ENCODE results near the gene CHMP1A. TPM values are rescaled to one million over a fixed set of nuclear protein-coding genes. Genes with fewer than 3 reads are reported as not detected.

CHMP1A gene
- total RNA-seq, 6 donors from 2014 or later, result 51.4 to 117 (median 97.8) TPM

- H3K9me3 ChIP-seq, result no peaks in the 10 kb centered on the region
- ATAC-seq (ENCODE audit: low FRiP score in 2 of 2), result peak; percentile 50 to 78
- DNase-seq, result no peak
- peaks cover 0 to 14% (median 11%) of the 10 kb centered on the region in 4 donors for H3K4me1 ChIP-seq
- 0 to 12% methylated on average over 1 to 22 of the region's 22 CpGs for WGBS, 2 donors
- no peak for TF ChIP-seq CTCF (IDR thresholded peaks at IDR 0.05)
- no peak for TF ChIP-seq POLR2A (IDR thresholded peaks at IDR 0.05)
- no peak overlapping the region for H3K4me3 ChIP-seq
- no peaks in the 10 kb centered on the region for H3K36me3 ChIP-seq
- no peaks in the 10 kb centered on the region for H3K27me3 ChIP-seq
- H3K27ac ChIP-seq, result no peak overlapping the region
These were observed 55.1 kb downstream of the CHMP1A start for GRCh38 chr16:89602273-89602951.

DNA sequence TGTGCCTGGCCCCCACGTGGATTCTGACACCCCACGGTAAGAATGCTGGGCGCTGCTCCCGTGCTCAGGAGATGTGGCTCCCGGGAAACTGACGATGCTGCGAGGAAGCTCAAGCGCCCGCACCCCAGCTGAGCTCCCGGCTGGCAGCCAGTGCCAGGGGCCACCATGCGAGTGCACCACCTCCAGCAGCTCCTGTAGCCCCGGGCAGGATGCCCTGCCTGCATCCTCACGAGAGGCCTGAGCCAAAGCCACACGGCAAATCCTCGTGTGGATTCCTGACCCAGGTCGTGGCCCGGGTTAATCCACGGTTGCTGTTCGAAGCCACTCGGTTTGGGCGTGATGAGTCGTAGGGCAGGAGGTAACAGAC, 55.6 kb downstream of the CHMP1A start:
- Histone ChIP-seq H3K4me1 (peaks cover 0 to 14% (median 11%) of the 10 kb centered on the region in 4 donors), H3K4me3 (no peak overlapping the region), H3K9me3 (no peaks in the 10 kb centered on the region), H3K27me3 (no peaks in the 10 kb centered on the region), H3K27ac (no peak overlapping the region), H3K36me3 (no peaks in the 10 kb centered on the region)
- 73 to 76% methylated on average over 2 to 22 of the region's 22 CpGs for WGBS, 2 donors
- DNase-seq (no peak), ATAC-seq (ENCODE audit: low FRiP score in 2 of 2) (no peak)
- TF ChIP-seq EP300 (IDR thresholded peaks at IDR 0.05) (no peak), POLR2A (IDR thresholded peaks at IDR 0.05) (no peak), CTCF (IDR thresholded peaks at IDR 0.05) (no peak), POLR2AphosphoS5 (IDR thresholded peaks at IDR 0.05) (no peak)

DNA sequence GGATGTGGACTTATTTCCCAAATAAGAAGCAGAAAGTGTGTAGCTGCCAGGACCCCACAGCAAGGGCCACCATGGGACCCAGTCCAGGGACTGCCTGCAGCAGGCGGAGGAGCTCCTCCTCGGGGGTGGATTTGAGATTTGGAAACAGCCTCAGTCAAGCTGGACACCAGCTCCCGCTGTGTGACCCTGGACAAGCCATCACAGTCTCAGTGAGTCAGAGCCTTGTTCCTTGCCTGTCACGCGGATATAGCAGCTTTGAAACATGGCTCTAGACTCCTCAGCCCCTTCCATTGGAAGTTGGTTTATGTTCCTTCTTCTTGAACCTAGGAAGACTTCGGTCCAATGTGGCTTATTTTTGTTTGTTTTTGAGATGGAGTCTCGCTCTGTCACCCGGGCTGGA, 56.6 kb downstream of the CHMP1A start:
- Histone ChIP-seq H3K27me3 (no peaks in the 10 kb centered on the region), H3K4me1 (peaks cover 0 to 14% (median 11%) of the 10 kb centered on the region in 4 donors), H3K9me3 (no peaks in the 10 kb centered on the region), H3K36me3 (no peaks in the 10 kb centered on the region), H3K4me3 (no peak overlapping the region), H3K27ac (no peak overlapping the region)
- DNase-seq, result no peak
- no peak for TF ChIP-seq EP300 (IDR thresholded peaks at IDR 0.05)
- no peak for TF ChIP-seq POLR2AphosphoS5 (IDR thresholded peaks at IDR 0.05)
- no peak for TF ChIP-seq CTCF (IDR thresholded peaks at IDR 0.05)
- no peak for TF ChIP-seq POLR2A (IDR thresholded peaks at IDR 0.05)
- no peak for ATAC-seq (ENCODE audit: low FRiP score in 2 of 2)
- WGBS, 2 donors, result 76 to 77% methylated on average over 5 to 8 of the region's 8 CpGs

- Histone ChIP-seq H3K4me3 (no peak overlapping the region), H3K9me3 (no peaks in the 10 kb centered on the region), H3K4me1 (peaks cover 0 to 14% (median 11%) of the 10 kb centered on the region in 4 donors), H3K27ac (no peak overlapping the region), H3K27me3 (no peaks in the 10 kb centered on the region), H3K36me3 (no peaks in the 10 kb centered on the region)
- WGBS, 2 donors, result 79 to 90% methylated on average over 10 to 12 of the region's 12 CpGs
- no peak for TF ChIP-seq EP300 (IDR thresholded peaks at IDR 0.05)
- no peak for TF ChIP-seq POLR2A (IDR thresholded peaks at IDR 0.05)
- no peak for TF ChIP-seq POLR2AphosphoS5 (IDR thresholded peaks at IDR 0.05)
- no peak for ATAC-seq (ENCODE audit: low FRiP score in 2 of 2)
- DNase-seq, result no peak
These were observed 57.1 kb downstream of the CHMP1A start for GRCh38 chr16:89600427-89600826.

DNA sequence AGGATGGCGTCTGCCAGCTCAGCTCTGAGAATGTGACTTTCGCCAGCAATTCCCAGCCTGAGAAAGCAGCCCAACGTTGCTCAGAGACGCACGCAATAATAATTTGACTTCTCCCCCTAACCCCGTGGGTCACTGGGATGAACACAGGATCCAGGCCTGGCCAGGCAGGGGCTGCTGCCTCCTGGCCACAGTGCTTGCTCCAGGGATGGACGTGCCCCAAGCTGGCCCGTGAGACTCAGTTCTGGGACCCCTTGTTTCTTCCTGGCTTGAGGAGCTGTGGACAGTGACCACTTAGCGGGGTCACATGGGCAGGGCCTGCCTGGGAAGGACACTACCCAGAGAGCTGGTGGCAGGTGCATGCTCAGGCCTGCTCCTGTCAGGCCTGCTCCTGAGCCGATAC, 57.6 kb downstream of the CHMP1A start:
- Histone ChIP-seq H3K9me3 (no peaks in the 10 kb centered on the region), H3K4me3 (no peak overlapping the region), H3K27ac (no peak overlapping the region), H3K36me3 (no peaks in the 10 kb centered on the region), H3K4me1 (peaks cover 0 to 14% (median 11%) of the 10 kb centered on the region in 4 donors), H3K27me3 (no peaks in the 10 kb centered on the region)
- 75 to 88% methylated on average over 6 to 10 of the region's 10 CpGs for WGBS, 2 donors
- DNase-seq (no peak), ATAC-seq (ENCODE audit: low FRiP score in 2 of 2) (no peak)
- TF ChIP-seq CTCF (IDR thresholded peaks at IDR 0.05) (no peak), POLR2A (IDR thresholded peaks at IDR 0.05) (no peak), EP300 (IDR thresholded peaks at IDR 0.05) (no peak)
